Breast epithelium (tissue), 3 donors: ENCODE measurements around the gene MYH8.

Source experiments
- POLR2A ChIP-seq: fragments of 450-650 bp; IDR thresholded peaks from one replicate; pipeline ENCODE4 v1.6.1; 2016; ENCODE audit warnings: antibody characterized with exemption, mild to moderate bottlenecking, moderate library complexity
- POLR2AphosphoS5 ChIP-seq, 3 donors: sonication (generic); formaldehyde crosslinking; IDR thresholded peaks; one replicate each; pipeline ENCODE4 v1.6.1; 2017; ENCODE audit warnings: antibody characterized with exemption in 3 of 3
- TF ChIP-seq, protein P1 (sequence below), 3 donors: fragments of 450-650 bp; IDR thresholded peaks; one replicate each; pipeline ENCODE4 v1.5.1; 2016 to 2017; ENCODE audit warnings: antibody characterized with exemption in 3 of 3, mild to moderate bottlenecking in 3 of 3, moderate library complexity in 3 of 3

DNA sequence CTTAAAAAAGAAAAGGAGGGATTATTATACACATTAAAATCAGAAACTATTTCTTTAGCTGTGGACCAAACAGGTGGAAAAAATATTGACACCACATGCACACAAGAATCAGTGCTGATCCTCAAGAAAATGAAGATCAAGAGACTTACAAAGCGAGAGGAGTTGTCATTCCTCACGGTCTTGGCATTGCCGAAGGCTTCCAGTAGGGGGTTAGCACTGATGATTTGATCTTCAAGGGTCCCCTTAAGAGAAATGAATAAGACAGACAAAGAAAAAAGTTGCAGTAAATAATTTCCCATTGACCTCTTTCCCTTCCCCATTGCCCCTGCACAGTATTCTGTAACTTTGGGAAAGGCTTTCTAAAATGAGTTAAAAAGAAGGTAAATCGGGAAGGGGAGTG, 41.7 kb upstream of the MYH8 start:
- TF ChIP-seq POLR2AphosphoS5 (IDR thresholded peaks at IDR 0.05) (no peak), POLR2A (no peak)
- TF ChIP-seq, protein P1, sequence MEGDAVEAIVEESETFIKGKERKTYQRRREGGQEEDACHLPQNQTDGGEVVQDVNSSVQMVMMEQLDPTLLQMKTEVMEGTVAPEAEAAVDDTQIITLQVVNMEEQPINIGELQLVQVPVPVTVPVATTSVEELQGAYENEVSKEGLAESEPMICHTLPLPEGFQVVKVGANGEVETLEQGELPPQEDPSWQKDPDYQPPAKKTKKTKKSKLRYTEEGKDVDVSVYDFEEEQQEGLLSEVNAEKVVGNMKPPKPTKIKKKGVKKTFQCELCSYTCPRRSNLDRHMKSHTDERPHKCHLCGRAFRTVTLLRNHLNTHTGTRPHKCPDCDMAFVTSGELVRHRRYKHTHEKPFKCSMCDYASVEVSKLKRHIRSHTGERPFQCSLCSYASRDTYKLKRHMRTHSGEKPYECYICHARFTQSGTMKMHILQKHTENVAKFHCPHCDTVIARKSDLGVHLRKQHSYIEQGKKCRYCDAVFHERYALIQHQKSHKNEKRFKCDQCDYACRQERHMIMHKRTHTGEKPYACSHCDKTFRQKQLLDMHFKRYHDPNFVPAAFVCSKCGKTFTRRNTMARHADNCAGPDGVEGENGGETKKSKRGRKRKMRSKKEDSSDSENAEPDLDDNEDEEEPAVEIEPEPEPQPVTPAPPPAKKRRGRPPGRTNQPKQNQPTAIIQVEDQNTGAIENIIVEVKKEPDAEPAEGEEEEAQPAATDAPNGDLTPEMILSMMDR (IDR thresholded peaks at IDR 0.05) = no peak
